Measurements from ENCODE around the gene GALNT14.

- TF ChIP-seq CTCF (conservative IDR thresholded peaks at IDR 0.05 in 1 of 2, IDR thresholded peaks at IDR 0.05 in 1 of 2; ENCODE audit: low read depth in 1 of 2, low read length in 2 of 2) (no peak), EZH2 (IDR thresholded peaks at IDR 0.05; ENCODE audit: low read length, missing control alignments) (no peak)
Measured at GRCh38 chr2:31141443-31142085, 3.3 kb upstream of the GALNT14 start.

Measured in fibroblast of lung (primary cell).